Activated T-cell treated with anti-CD3 and anti-CD28 coated beads, Interleukin-2, amount 50 U/mL, for 1 hour (primary cell): ENCODE measurements around the gene PCSK5.
"Not testable (repeated sequence)": the region's sequence is repeated elsewhere in the genome, so short reads cannot be mapped to it uniquely, and the experiment has no call there.

Experiments used
- DNase-seq: peaks from one replicate; pipeline ENCODE4 v3.0.0-alpha.2; 2020

The PCSK5 gene

DNA sequence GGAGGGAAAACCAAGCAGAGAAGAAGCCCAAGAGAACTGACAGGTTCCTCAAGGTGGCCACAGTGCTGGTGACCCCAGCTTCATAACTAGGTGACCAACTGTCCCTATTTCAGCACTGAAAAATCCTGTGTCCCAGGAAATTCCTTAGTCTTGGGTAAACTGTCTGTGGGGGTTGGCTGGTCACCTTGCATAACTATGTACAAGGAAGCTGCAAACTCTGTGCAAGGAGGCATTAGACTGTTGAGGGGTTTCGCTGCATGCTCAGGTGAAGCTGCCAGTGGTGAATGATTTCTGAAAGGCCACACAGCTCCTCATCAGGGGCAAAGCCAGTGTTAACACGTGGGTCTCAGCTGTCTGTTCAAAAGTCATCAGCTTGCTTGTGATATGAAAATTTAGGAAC is 36.9 kb downstream of the PCSK5 start:
- no peak for DNase-seq

- DNase-seq, result no peak
These were observed 39.7 kb downstream of the PCSK5 start for GRCh38 chr9:75930190-75930589.

DNA sequence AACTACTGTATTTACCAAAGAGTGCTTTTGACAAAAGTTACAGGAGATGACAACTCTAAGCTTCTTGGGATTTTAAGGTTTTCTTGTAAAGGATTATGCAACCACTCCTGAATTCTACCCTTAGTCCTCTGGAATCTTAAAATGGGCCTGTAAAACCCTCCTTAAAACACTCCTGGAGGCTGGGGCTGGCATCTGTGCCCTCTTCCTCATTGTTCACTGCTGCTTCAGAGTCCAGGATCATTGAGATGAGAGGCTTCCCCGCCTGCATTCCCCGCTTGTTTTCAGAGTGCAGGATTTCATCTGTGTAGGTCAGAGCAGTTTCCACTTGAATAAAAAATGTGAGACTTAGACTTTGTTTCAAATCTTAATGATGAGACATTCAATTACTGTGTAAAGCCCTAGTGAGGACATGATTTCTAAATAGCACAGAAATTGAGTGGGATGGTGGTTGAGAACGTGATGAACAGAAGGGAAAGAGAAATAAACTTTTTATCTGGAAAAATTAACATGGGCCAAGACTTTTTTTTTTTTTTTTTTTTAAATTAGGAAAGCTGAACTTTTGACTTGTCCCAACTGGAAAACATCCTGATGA is 40.4 kb downstream of the PCSK5 start:
- DNase-seq, result no peak

DNA sequence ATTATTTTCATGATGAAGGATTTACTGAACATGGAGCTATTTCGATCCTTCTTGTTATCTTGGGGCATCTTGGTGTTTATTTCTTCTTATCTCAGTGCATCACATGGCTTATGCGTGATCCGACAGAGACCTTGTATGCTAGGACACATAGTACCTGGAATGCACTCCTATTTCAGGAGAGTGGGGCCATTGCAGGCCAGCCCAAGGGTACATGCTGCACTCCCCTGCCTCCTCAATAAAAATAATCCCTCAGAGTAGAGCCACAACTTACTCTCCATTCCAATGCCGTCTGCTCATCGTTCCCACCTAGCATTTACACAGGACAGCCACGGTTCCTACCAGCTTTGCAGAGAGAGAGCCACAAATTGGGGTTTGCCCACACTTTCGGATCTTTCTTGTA is 43.5 kb downstream of the PCSK5 start:
- no peak for DNase-seq

DNA sequence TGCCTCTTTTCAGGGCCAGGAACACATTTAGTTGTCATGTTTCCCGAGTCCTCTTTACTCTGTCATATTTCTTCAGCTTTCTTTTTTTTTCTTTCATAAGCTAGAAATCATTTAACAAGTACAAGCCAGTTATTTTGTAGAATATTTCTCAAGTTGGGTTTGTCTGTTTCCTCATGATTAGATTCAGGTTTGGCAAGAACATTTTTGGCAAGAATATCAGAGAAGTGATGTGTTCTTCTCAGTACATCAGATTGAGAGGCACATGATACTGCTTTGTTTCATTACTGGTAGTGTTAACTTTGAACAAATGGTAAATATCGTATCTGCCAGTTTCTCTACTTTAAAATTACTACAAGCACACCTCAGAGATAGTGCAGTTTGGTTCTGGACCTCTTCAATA is 45.1 kb downstream of the PCSK5 start:
- no peak for DNase-seq

DNA sequence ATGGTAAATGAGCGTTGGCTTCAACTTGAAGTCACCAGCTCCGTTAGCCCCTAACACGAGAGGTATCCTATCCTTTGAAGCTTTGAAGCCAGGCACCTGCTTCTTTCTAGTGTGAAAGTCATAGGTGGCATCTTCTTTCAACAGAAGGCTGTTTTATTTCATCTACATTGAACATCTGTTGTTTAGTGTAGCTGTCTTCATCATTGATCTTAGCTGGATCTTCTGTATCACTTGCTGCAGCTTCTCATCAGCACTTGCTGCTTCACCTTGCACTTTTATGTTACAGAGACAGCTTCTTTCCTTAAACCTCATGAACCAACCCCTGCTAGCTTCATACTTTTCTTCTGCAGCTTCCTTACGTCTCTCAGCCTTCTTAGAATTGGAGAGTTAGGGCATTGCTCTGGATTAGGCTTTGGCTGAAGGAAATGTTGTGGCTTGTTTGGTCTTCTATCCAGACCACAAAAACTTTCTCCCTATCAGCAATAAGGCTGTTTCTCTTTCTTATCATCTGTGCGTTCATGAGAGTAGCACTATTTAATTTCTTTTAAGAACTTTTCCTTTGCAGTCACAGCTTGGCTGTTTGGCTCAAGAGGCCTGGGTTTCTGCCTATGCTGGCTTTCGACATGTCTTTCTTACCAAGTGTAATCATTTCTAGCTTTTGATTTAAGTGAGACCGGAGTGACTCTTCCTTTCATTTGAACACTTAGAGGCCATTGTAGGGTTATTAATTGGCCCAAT is 47.2 kb downstream of the PCSK5 start:
- no peak for DNase-seq

GRCh38 chr9:75938946-75939345 is 48.5 kb downstream of the PCSK5 start:
- no peak for DNase-seq

DNA sequence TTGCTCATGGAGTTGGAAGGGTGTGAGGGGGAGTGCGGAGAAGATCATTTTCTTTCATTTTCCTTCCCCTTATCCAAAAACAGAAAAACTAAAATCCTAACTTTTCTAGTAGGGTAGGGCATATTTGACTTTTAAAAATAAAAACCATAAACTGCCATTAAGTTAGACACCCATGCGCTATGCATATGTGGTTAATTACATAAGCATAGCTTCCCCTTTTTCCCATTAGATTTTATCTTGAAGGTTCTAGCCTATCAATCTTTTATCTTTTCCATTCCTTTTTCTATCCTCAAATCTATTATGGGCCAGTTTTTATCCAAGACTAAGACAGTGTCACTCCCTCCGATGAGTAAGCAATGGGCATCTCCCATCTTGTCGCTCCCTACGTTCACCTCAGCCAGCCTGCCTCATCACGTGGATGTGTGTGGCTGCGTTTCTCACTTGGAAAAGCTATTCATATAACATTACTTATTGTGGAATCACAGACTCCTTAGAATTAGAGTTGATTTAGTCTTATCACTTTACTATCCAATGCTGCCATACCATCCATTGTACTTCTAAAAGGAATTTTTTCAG is 49.2 kb downstream of the PCSK5 start:
- no peak for DNase-seq

GRCh38 chr9:75941066-75941465 is 50.6 kb downstream of the PCSK5 start:
- no peak for DNase-seq

DNA sequence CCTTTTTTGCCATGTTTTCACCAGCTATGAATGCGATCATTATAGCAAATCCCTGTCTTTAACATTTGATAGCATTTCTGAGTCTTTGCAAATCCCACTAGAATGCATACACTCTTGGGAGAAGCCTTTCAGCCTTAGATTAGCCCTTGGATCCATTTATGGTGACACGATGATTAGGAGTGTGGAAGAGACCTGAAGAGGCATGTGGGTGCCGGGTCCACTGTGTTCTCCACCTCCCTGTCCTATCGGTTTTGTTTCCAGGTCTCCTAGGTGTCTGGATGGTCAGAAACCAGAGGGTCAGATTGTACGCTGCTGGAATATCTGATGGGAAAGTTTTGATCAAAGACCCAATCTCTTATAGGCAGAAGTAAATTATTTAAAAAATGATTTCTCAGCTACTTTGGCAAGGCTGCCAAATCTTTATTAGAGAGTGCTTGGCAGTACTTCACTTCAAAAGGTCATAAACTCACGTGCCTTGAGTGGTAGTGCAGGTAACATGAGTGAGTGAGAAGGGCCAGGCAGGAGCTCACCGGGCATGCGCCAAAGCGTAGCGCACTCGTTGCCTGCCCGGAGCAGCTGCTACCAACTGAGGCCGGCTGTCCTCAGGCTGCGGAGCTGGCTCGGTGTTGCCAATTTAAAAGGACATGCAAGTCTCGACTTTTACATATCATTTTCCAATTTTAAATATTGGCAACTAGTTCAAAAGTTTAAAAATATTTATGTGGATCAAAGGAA is 51.3 kb downstream of the PCSK5 start:
- no peak for DNase-seq

- no peak for DNase-seq
These were observed 56.3 kb downstream of the PCSK5 start for GRCh38 chr9:75946766-75947165.

- no peak for DNase-seq
These were observed 56.8 kb downstream of the PCSK5 start for GRCh38 chr9:75947233-75947632.

GRCh38 chr9:75950998-75951397 is 60.5 kb downstream of the PCSK5 start:
- DNase-seq, result no peak

- DNase-seq, result no peak
These were observed 62.7 kb downstream of the PCSK5 start for GRCh38 chr9:75953218-75953617.

DNA sequence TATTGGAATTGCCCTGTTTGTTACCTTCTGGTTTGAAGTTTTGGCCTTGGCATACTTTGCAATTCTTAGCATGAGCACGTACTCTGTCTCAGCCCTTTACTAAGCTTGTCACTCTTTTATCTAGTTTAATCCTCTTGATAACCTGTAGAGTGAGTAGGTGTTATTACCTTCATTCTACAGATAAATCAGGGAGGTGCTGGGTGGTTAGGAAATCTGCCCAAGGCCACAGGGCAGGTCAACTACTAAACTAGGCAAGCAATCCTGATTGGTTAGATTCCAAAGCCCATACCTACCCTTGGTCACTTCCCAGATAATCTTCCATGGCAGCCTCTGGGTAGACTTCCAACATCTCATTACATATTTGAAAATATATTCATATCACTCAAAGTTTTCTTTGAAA is 65.7 kb downstream of the PCSK5 start:
- DNase-seq, result no peak

DNA sequence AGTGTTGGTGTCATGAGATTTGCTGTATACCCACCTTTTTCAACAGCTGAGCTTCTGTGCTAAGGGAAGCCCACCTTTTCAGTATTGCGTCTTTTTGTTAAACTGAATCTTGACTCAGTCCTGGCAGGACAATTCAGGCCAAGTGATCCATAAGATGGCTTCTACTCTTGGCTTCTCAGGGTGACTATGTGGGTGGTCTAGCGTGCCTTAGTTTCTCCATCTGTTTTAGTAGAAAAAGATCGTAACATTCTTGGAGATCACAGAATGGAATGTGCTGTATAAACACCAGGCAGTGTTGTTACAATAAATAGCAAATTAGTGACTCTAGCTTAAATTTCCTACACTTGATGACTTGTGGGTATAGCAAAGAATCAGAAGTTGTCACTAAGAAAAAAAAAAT is 66.6 kb downstream of the PCSK5 start:
- DNase-seq, result no peak

GRCh38 chr9:75958226-75958625 is 67.8 kb downstream of the PCSK5 start:
- no peak for DNase-seq

DNA sequence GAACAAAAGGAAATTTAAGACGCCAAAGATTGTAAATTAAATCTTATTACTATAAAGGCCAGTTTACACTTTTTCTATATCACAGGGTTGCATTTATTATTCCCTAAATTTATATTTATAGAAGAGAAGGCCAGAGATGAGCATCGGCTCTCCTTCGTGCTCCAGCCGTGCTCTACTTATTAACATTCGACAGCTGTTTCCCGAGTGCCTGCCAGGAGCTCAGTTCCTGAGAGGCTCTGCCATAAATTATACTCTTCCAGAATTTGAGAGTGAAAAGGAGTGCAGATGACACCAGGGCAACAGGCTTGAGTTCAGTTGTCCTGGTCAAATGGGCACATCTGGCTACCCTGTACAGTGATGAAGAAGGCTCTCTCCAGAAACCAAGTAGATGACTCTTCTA is 70.1 kb downstream of the PCSK5 start:
- DNase-seq, result no peak

DNA sequence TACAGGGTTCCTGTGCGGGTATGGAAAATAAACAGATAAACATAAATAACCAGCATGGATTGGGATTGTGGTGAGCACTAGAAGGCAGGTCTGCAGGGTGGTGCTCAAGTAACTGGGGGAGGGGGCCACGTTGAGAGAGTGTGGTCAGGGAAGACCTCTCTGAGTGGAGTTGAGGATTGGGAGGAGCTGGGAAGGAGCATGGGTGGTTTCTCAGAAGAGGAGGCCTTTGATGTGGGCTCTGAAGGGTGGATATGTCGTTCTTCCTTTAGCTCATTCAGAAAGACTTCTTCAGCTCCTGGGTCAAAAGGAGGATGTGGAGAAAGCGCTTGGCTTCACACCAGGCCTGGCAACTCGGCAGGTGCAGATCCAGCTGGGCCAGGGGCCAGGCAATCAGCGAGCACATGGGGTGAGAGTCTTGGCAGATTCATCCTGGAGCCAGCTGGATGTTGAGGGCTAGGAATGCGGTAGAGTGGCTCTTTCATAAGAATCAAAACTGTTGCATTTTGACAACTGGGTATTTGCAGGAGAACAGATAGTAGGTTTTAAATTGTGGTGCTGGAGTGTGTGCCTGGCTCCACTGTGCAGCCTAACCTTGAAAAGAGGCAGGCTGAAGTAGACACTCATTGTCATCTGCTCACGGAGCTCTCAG is 71.7 kb downstream of the PCSK5 start:
- no peak for DNase-seq

DNA sequence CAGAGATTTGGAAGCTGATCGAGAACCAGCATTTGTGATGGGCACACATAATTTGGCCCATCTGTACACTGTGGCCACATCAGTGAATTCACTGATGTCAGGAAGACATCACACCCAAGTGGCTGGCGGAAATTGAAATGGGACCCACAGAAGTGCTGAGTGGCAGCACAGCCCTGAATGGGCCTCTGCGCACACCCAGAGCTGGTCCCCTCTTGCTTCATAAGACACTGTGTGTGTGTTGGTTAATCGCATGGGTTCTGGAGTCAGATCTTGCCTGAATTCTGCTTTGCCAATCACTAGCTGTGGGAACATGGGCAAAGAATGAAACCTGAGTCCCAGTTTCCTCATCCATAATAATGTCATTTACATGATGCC is 72.2 kb downstream of the PCSK5 start:
- DNase-seq, result no peak

- not testable (repeated sequence) for DNase-seq
These were observed 72.8 kb downstream of the PCSK5 start for GRCh38 chr9:75963321-75963720.

DNA sequence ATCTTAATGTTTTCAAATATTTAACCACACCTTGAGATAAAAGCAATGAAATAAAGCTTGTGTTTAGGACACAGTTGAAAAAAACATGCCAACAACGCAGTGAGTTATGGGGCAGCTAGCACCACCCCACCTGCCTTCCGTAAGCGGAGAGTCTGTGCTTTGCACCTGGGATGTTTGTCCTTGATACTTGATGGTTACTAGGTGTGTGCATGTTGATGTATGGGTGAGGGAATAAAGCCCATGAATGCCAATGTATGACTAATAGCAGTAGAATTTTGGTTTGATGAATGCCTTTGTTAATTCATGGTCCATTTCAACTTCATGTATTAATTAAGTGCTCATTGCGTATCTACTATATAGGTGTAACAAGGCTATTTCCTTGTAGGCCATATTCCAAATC is 74.0 kb downstream of the PCSK5 start:
- DNase-seq, result no peak

- no peak for DNase-seq
These were observed 74.8 kb downstream of the PCSK5 start for GRCh38 chr9:75965231-75965630.

DNA sequence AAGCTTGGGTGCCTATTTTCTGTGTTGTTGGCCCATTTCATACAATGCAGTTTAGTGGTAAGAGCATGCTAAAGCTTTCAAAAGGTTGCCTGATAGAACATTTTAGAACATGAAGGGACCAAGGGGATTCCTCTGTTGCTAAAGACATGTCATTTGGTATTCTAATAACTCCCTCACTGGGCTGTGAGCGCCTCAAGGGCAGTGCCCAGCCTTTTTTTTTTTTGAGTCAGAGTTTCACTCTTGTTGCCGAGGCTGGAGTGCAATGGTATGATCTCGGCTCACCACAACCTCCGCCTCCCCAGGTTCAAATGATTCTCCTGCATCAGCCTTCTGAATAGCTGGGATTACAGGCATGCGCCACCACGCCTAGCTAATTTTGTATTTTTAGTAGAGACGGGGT is 77.1 kb downstream of the PCSK5 start:
- no peak for DNase-seq
